T-helper 17 cell (primary cell): ENCODE measurements around the gene DBX1. TPM values are rescaled to one million over a fixed set of nuclear protein-coding genes. Genes with fewer than 3 reads are reported as not detected.

Experiments used
- ATAC-seq: fragments of 150-1000 bp; cut with Tn5 transposase; 2 replicates; pipeline ENCODE4 v1.10.0; 2021; ENCODE audit warnings: mild to moderate bottlenecking, moderate library complexity
- DNase-seq, 3 donors: peaks; one replicate each; pipeline versions ENCODE4 v3.0.0 to v3.0.0-alpha.2; 2020 to 2021
- H3K9me3 ChIP-seq: one replicate; pipeline ENCODE4 v1.7.0; 2013; ENCODE audit warnings: low read length, mild to moderate bottlenecking; ENCODE audit not compliant: control insufficient read depth, poor library complexity, severe bottlenecking
- H3K27ac Mint-ChIP-seq: one replicate; pipeline ENCODE4 v1.8.0; 2022; ENCODE audit warnings: mild to moderate bottlenecking, moderate library complexity, mixed read lengths
- H3K27me3 Mint-ChIP-seq: one replicate; pipeline ENCODE4 v1.8.0; 2022; ENCODE audit warnings: mixed read lengths
- H3K36me3 Mint-ChIP-seq: one replicate; pipeline ENCODE4 v1.8.0; 2022; ENCODE audit warnings: low read depth, mixed read lengths
- H3K4me1 Mint-ChIP-seq: one replicate; pipeline ENCODE4 v1.8.0; 2022; ENCODE audit warnings: mild to moderate bottlenecking, mixed read lengths
- H3K4me3 Mint-ChIP-seq: one replicate; pipeline ENCODE4 v1.8.0; 2022; ENCODE audit warnings: mild to moderate bottlenecking, moderate library complexity, mixed read lengths
- total RNA-seq, 4 donors: library from RNA in 2 of 4; stranded (reverse) in 2 of 4; gene quantifications; one replicate each; pipeline ENCODE4 v1.2.3 and lab custom pipeline; 2022 to 2026

The DBX1 gene
- total RNA-seq, 2 donors from 2014 or later: not detected

DNA sequence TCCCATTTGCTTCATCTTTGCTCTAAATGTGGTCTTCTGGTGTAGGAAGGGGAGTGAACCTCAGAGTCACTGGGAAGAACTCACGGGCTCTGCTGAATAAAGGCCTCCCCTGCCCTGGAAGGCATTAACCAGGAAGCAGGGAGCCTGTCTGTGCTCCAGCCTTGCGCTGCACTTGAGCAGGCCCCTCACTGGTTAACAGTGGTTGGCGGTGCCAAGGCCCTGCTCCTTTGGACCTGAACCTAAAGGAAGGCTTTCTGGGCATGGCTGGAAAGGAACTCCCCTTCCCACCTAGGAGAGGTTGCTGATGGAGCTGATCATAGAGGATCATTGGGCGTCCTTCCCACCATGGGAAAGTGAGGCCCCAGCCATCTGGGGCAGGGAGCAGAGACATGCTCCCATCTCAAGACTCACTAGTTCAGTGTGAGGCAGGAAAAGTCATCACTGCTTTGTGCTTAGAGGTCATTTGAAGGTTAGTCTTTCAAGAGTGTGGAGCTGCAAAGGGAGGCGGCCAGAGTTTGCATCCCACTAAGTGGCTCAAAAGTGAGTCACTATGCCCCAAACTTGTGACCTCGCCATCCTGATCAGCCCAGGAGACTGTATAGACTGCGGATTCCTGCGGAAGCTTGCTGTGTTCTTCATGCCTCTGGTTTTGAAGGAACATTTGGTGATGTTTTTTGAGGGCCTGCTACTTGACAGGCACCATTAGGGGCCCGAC is 50.4 kb downstream of the DBX1 start:
- Mint-ChIP-seq H3K4me3 (no peak overlapping the region), H3K36me3 (peaks cover under 1% of the 10 kb centered on the region), H3K27me3 (peaks cover 6% of the 10 kb centered on the region)

More for the DNA sequence above, 50.4 kb downstream of the DBX1 start:
- DNase-seq (no peak), ATAC-seq (no peak)
- Mint-ChIP-seq H3K4me1 (peaks cover 10% of the 10 kb centered on the region), H3K27ac (no peak overlapping the region)
- H3K9me3 ChIP-seq: no peaks in the 10 kb centered on the region

Other genes with a start within 250 kb of the DBX1 start
- 10 to 100 TPM; 17.1 to 18.8 TPM for gene HTATIP2, start 203.2 kb upstream of the DBX1 start, total RNA-seq
- 10 to 100 TPM; 10.1 to 12.2 TPM for gene PRMT3, start 227.2 kb upstream of the DBX1 start, total RNA-seq